Measurements from ENCODE around the gene OR1K1. TPM values are rescaled to one million over a fixed set of nuclear protein-coding genes. Genes with fewer than 3 reads are reported as not detected.

OR1K1 gene
- total and polyA plus RNA-seq, 2 of the 13 experiments (the other 11 are each of a cell fraction or from before 2014, with no cell fraction given) = not detected

DNA sequence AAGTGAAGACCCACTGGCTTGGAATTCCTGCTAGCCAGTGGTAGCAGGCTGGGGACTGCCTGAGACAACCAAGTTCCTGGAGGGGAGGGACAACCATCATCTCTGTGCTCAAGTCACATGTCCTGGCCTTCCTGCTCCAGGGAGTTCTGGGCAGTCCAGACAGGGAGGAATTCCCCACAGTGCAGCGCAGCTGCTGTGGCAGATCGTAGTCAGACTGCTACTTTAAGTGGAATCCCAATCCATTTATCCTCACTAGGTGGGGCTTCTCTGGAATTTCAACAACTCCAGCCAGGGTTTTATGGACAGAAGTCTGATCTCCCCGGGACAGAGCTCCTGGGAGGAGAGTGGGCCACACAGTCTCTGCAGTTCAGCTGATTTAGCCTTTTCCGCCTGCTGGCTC lies 32.1 kb upstream of the OR1K1 start:
- Histone ChIP-seq H3K79me2 (ENCODE audit: insufficient read depth, low read length) (no peaks in the 10 kb centered on the region), H3K4me1 (ENCODE audit: insufficient read depth, low read length) (no peaks in the 10 kb centered on the region), H3K4me3 (replicated peaks in 1 of 3; ENCODE audit: insufficient read depth in 1 of 3, low read depth in 2 of 3, low read length in 3 of 3) (no peak overlapping the region), H3K9me3 (ENCODE audit: low read length) (no peaks in the 10 kb centered on the region), H4K20me1 (ENCODE audit: insufficient read depth, low read length) (no peaks in the 10 kb centered on the region), H3K36me3 (replicated peaks in 1 of 2; ENCODE audit: control insufficient read depth in 1 of 2, insufficient read depth in 2 of 2, low read length in 2 of 2) (no peaks in the 10 kb centered on the region), H3K4me2 (ENCODE audit: low read depth, low read length) (no peak overlapping the region), H2AFZ (ENCODE audit: low read length) (no peak overlapping the region), H3K27ac (ENCODE audit: extremely low read length, insufficient read depth, low read length) (no peak overlapping the region), H3K27me3 (ENCODE audit: control insufficient read depth in 1 of 2, insufficient read depth in 2 of 2, low read length in 2 of 2) (no peaks in the 10 kb centered on the region), H3K9ac (ENCODE audit: insufficient read depth, low read depth, low read length) (no peak overlapping the region)
- no peak for DNase-seq (ENCODE audit: low spot score)
- intact Hi-C loops (cut with micrococcal nuclease; ENCODE audit: unreplicated experiment) = no loop called here
- WGBS (ENCODE audit: low lambda C conversion rate) = 0% methylated on average over 1 of the region's 4 CpGs
- no peak for FAIRE-seq
- in situ Hi-C loops (cut with HindIII; ENCODE audit: extremely low pct_ligation_motif_present, low pct_unique_long_range_greater_than_20kb) = no loop called here
- CTCF ChIA-PET (ENCODE audit: low intra/inter-chr PET ratio, low total read pairs) = no interaction called here
- no peak for TF ChIP-seq ZNF326 (CRISPR knock-in tag; IDR thresholded peaks at IDR 0.05; ENCODE audit: borderline replicate concordance)
- TF ChIP-seq MTF1 (CRISPR knock-in tag; IDR thresholded peaks at IDR 0.05) = no peak
- no peak for TF ChIP-seq CEBPG (CRISPR knock-in tag; IDR thresholded peaks at IDR 0.05)
- no peak for TF ChIP-seq REXO4 (CRISPR knock-in tag; IDR thresholded peaks at IDR 0.05; ENCODE audit: borderline replicate concordance)
- TF ChIP-seq, protein P1, sequence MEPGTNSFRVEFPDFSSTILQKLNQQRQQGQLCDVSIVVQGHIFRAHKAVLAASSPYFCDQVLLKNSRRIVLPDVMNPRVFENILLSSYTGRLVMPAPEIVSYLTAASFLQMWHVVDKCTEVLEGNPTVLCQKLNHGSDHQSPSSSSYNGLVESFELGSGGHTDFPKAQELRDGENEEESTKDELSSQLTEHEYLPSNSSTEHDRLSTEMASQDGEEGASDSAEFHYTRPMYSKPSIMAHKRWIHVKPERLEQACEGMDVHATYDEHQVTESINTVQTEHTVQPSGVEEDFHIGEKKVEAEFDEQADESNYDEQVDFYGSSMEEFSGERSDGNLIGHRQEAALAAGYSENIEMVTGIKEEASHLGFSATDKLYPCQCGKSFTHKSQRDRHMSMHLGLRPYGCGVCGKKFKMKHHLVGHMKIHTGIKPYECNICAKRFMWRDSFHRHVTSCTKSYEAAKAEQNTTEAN (CRISPR knock-in tag; conservative IDR thresholded peaks at IDR 0.05) = no peak
- TF ChIP-seq ZBTB7A (CRISPR knock-in tag; IDR thresholded peaks at IDR 0.05) = no peak
- TF ChIP-seq MEF2D (CRISPR knock-in tag; IDR thresholded peaks at IDR 0.05) = no peak
- TF ChIP-seq HNF4G (IDR thresholded peaks at IDR 0.05; ENCODE audit: borderline replicate concordance, low read depth, low read length) = no peak
- no peak for TF ChIP-seq HNF4G (CRISPR knock-in tag; IDR thresholded peaks at IDR 0.05; ENCODE audit: borderline replicate concordance, low read depth)
- TF ChIP-seq ZNF24 (IDR thresholded peaks at IDR 0.05) = no peak
- no peak for TF ChIP-seq YEATS4 (CRISPR knock-in tag; IDR thresholded peaks at IDR 0.05; ENCODE audit: borderline replicate concordance)
- no peak for TF ChIP-seq ASH2L (IDR thresholded peaks at IDR 0.05; ENCODE audit: insufficient read length, low read depth, low read length)
- no TSS peak for BruUV-seq (replicated peaks)
- no peak for ATAC-seq
- POLR2A ChIA-PET = no interaction called here

All from HepG2 (cell line).